NCI-H1092 (cell line): ENCODE data around the gene SURF4.

ENCODE experiments used
- DNase-seq: peaks from one replicate; lab custom pipeline; 2025; lab: John Stamatoyannopoulos, UW

SURF4 gene

GRCh38 chr9:133374612-133375115 lies 1.2 kb downstream of the SURF4 start:
- DNase-seq, result no peak

GRCh38 chr9:133372144-133372543 lies 3.7 kb downstream of the SURF4 start:
- DNase-seq, result no peak

GRCh38 chr9:133371261-133371711 lies 4.6 kb downstream of the SURF4 start:
- DNase-seq, result no peak

- DNase-seq, result no peak
Observed at GRCh38 chr9:133370685-133371084, 5.2 kb downstream of the SURF4 start.

GRCh38 chr9:133369933-133370332 lies 5.9 kb downstream of the SURF4 start:
- DNase-seq, result no peak

- DNase-seq, result no peak
Observed at GRCh38 chr9:133369422-133369821, 6.4 kb downstream of the SURF4 start.

- peak; percentile 72 for DNase-seq
Observed at GRCh38 chr9:133368249-133368881, 7.5 kb downstream of the SURF4 start.

GRCh38 chr9:133367778-133368177 lies 8.1 kb downstream of the SURF4 start:
- DNase-seq, result no peak

GRCh38 chr9:133367221-133367620 lies 8.6 kb downstream of the SURF4 start:
- no peak for DNase-seq

GRCh38 chr9:133366435-133366834 lies 9.4 kb downstream of the SURF4 start:
- no peak for DNase-seq

- DNase-seq, result no peak
Observed at GRCh38 chr9:133362359-133363044, 13.4 kb downstream of the SURF4 start.

GRCh38 chr9:133361507-133362092 lies 14.3 kb downstream of the SURF4 start:
- no peak for DNase-seq

GRCh38 chr9:133360400-133361393 lies 15.2 kb downstream of the SURF4 start:
- DNase-seq, result no peak

- DNase-seq, result no peak
Observed at GRCh38 chr9:133359399-133360175, 16.3 kb downstream of the SURF4 start.

- DNase-seq, result no peak
Observed at GRCh38 chr9:133357656-133358055, 18.2 kb downstream of the SURF4 start.

GRCh38 chr9:133356391-133357091 lies 19.3 kb downstream of the SURF4 start, which contains the start of the genes SURF1 and SURF2:
TSS of gene SURF1 (minus strand) at chr9:133356487. CDS start at chr9:133356453, 34 bp downstream.
TSS of gene SURF2 (plus strand) at chr9:133356550. CDS start at chr9:133356593, 43 bp downstream.
- peak; percentile 81 for DNase-seq

GRCh38 chr9:133355881-133356357 lies 19.9 kb downstream of the SURF4 start:
- no peak for DNase-seq

- no peak for DNase-seq
Observed at GRCh38 chr9:133354766-133355165, 21.1 kb downstream of the SURF4 start.

- DNase-seq, result no peak
Observed at GRCh38 chr9:133353548-133353947, 22.3 kb downstream of the SURF4 start.
